Sciatic nerve (tissue), 2 donors: ENCODE results near the gene TBX10. TPM values are rescaled to one million over a fixed set of nuclear protein-coding genes. Genes with fewer than 3 reads are reported as not detected.
"Not testable (repeated sequence)": the region's sequence is repeated elsewhere in the genome, so short reads cannot be mapped to it uniquely, and the experiment has no call there.

Source experiments
- ATAC-seq: fragments of 200-7000 bp; cut with Tn5 transposase; one replicate; pipeline ENCODE4 v1.9.1; 2020; ENCODE audit warnings: mild to moderate bottlenecking, moderate library complexity
- DNase-seq: peaks from one replicate; pipeline ENCODE4 v3.0.0-alpha.2; 2020; ENCODE audit warnings: low spot score
- intact Hi-C: fragments of 100-400 bp; cut with DNase I; formaldehyde crosslinking; loops from one replicate; pipeline ENCODE4 v1.14.2; 2022
- total RNA-seq: library from RNA; stranded (reverse); fragmentation: NEBNext Ultra II Directional; extraction: Animal tissue kit (Norgen Biotek cat#: 25700); gene quantifications from one replicate; pipeline ENCODE4 v1.2.1, GENCODE V29; 2021
- donor health status: DM: no; HTN: no; CAD: no.
- donor health status: DM: no; HTN: no; CAD: no.

Gene TBX10
- total RNA-seq, 1 donor from 2014 or later = not detected

DNA sequence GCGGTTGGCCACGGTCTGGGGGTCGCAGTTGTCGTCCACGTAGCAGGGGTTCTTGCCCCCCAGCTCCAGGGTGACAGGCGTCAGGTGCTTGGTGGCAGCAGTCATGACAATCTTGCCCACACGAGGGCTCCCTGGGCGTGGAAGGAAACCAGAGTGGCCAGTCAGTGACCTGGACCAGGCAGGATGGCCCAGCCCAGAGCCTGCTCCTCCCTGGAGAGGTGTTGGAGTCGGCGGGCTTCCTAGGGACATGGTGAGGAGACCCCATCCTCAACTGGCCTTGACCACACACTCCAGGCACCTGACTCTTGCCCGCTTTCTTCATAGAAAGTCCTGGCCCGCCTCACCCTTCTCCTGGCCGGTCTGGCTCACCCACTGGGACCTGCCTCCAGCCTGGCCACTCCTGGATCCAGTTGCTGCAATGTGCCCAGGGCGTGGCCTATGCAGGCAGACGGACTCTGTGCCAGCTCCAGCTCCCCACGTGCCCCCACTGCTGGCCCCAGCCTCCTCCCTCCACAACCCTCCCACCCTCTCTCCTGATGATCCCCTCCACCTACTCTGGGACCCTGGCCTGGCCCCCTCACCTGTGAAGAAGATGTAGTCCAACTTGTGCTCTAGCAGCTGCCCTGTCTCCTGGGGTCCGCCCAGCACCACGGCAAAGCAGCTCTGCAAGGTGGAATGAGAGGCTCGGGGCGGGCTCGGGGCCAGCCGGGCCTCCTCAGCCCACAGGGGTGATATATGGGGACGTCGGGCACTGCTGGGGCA, 26.2 kb upstream of the TBX10 start:
- no peak for DNase-seq
- intact Hi-C loops = loop anchor here (5.0 kb wide), 1 partner anchor 112 kb away; no protein-coding TSS in a partner anchor
- ATAC-seq = no peak

DNA sequence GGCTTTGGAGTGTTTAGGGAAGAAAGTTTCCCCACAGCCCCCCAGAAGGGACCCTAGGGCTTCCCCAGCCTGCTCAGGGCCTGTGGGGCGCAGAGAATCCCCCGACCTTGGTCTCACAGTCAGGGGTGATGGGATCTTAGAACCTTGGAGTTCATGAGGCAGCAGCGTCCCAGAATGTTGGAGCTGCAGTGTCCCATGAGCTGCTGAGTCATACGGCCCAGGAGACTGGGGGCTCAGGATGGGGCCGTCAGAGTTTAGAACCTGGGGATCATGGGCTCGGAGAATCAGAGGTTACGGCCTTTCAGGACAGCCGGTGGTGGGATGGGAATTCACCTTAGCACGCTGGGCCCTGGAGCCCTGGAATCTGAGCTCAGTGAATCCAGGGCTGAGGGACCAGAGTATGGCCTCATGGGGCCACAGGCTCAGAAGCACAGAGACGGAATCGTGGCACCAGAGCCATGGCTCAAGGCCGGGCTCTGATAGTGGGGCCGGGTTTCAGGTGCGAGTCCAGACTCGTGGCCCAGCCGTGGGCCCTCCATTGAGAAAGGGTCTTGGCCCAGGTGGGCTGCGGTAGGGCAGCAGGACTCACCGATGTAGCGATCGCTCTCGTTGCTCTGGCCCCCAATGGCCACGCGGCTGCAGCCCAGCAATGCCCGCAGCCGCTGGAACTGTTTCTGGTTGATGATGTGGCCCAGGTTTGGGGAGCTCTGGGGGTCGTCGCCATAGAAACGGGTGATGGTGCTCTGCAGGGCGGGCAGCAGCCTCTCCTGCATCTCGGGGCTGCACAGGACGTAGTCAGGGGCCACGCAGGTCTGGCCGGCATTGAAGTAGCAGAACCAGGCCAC, 25.4 kb upstream of the TBX10 start:
- ATAC-seq = no peak
- intact Hi-C loops = loop anchor here (5.0 kb wide), 1 partner anchor 112 kb away; no protein-coding TSS in a partner anchor
- no peak for DNase-seq

DNA sequence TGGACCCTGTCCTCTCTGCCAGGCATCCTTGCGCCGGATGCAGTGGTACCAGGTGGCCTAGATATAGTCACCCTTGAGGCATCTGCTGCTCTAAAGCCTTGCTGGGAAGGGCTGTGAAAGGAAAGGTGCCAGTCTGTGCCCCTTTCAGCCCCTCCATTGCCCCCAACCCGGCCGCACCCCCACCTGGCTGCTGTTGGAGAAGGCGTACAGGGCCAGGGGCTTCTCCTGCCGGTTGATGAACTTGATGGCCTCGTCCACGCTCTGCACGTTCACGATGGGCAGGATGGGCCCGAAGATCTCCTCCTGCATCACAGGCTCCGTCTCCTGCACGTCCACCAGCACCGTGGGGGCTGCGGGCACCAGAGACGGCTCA, 24.6 kb upstream of the TBX10 start:
- DNase-seq = no peak
- intact Hi-C loops = no loop called here
- no peak for ATAC-seq

DNA sequence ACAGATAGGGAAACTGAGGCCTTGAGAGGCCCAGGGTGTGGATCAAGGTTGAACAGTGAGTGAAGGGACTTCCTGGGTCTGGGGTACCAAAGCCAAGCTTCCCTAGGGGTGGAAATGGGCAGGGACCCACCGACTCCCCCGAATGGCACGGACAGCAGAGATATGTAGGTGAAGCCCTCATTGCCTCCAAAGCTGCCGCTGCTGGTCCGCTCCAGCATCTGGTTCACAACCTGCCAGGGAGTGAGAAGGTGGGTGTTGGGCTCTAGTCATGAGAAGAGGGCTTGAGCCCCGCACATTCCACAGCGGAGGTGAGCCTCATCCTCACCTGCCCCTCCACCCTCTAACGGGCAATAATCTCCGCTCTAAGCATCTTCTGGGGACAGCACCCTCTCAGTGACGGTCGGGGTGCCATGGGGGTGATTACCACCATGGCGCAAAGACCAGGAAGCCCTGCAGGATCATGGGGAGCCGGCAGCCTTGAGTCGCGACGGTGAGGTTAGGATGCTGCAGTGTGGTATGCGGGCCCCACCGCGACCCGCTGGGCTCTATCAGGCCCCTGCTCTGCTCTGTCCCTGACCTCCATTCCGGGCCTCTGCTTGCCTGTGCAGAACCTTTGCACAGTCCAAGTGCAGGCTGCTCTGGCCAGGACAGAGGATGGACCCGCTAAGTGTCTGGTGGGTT, 24.1 kb upstream of the TBX10 start:
- intact Hi-C loops = no loop called here
- no peak for DNase-seq
- ATAC-seq = no peak

DNA sequence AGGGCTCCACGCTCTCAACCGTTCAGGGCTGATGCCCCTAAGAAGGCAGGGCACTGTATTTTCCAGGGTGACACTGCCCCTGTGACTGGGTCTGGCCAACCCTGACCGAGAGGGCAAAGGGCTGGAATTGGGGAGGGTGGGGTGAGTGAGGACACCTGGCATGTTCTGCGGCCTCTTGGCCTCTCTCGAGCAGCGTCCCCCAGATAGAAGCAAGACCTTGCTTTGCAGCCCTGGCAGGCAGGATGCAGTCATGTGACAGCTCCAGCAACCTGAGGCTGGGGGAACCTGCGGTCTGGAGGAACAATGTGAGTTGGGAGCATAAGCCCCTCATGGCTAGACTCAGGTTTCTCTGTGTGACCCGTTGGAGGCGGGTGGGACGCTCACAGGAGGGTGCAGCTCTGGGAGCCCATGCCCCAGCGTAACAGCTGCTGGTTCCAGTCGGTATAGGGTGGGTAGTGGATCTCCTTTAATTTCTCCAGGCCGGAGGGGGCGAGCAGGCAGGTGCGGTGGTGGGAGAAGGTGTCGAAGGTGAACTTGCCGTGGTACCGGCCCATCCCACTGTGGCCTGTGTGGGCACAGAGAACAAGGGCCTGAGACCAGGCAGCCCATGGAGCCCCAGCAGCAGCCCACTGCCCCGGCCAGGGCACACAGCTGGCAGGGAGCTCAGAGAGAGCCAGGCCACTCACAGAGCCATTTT, 23.4 kb upstream of the TBX10 start:
- DNase-seq = no peak
- intact Hi-C loops = no loop called here

DNA sequence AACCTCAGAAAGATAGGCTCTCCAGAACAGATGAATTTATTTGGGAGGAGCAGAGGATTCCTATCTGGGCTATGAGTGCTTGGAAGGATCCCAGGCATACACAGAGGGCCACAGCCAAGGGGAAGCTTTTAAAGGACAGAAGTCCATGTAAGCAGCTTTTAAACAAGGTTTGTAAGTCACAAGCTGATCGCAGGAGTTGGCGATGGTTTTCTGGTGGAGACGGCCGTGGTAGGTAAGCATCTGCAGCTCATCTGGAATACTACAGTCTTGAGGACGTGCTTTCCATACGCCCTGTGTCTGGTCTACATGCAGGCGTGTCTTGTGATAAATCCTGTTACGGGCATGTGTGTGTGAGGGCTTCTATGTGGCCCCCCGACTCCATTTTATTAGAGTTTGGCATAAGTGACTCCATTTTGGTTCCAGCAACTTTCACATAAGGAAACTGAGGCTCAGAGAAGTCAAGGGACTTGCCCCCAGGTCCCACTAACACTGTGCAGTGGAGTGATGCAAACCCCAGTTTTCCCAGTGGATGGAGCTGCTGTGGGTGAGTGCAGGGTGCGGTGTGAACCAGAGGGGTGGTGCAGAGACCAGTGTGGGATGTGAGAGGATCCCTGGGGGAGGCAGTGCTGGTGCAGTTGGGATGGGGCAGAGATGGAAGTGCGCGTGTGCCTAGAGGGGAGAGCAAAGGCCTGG, 22.7 kb upstream of the TBX10 start:
- DNase-seq (no peak), ATAC-seq (no peak)
- intact Hi-C loops = no loop called here

More for the DNA sequence above, 23.4 kb upstream of the TBX10 start:
- ATAC-seq = no peak

DNA sequence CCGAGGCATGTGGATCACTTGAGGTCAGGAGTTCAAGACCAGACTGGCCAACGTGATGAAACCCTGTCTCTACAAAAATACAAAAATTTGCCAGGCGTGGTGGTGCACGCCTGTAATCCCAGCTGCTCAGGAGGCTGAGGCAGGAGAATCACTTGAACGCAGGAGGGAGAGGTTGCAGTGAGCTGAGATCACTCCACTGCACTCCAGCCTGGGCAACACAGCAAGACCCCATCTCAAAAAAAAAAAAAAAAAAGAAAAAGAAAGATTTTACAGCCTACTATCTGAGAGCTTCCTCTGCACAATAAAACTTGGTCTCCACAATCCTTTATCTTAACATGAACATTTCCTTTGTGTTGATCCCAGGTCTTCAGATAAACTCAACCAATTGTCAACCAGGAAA, 21.2 kb upstream of the TBX10 start:
- ATAC-seq, intact Hi-C loops, DNase-seq: not testable (repeated sequence)

DNA sequence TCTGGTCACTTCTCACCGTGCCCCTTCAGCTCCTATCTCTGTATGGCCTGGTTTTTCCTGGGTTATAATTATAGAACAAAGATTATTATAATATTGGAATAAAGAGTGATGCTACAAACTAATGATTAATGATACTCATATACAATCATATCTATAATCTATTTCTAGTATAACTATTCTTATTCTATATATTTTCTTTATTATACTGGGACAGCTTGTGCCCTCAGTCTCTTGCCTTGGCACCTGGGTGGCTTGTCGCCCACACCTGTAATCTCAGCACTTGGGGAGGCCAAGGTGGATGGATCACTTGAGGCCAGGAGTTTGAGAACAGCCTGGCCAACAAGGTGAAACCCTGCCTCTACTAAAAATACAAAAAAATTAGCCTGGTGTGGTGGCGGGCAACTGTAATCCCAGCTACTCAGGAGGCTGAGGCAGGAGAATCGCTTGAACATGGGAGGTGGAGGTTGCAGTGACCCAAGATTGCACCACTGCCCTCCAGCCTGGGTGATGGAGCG, 20.1 kb upstream of the TBX10 start:
- ATAC-seq, DNase-seq, intact Hi-C loops: not testable (repeated sequence)

DNA sequence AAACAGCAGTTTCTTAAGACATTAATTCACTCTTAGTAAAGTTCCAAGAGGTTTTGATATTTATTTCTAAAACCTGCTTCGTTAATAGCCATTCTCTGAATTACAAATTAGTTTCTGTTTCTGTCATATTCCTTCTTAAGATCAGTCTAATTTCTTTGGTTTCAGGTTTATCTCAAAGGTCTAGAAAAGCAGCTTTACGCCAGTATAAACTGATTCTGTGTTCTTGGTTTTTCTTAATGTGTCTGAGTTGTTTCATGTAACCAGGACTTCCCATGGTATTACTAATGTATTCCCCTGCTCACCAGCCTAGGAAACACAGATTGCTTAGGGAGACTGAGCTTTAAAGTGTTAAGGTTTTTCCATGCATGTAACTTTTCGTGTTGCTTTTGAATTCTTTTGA, 17.7 kb upstream of the TBX10 start:
- no peak for ATAC-seq
- intact Hi-C loops = no loop called here

DNA sequence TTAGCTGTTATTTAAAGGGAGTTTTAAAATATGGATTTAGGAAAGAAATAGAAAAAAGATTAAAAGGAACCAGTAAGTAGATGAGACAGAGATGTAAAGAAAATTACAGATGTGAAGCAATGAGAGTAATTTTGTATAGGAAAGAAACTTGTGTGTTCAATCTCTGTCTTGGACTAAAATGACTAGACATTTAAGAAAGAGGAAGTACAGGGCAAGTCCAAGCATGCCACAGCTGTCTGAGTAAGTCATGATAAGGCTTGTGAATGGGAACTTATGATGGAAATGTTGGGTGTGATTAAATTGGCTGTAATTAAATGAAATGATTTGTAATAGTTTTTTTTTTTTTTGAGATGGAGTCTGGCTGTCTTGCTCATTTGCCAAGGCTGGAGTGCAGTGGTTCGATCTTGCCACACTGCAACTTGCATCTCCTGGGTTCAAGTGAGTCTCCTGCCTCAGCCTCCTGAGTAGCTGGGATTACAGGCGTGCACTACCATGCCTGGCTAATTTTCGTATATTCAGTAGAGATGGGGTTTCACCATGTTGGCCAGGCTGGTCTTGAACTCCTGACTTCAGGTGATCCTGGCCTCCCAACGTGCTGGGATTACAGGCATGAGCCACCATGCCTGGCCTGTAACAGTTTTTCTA, 16.8 kb upstream of the TBX10 start:
- DNase-seq (no peak), ATAC-seq (no peak)
- intact Hi-C loops = no loop called here

More for the DNA sequence above, 17.7 kb upstream of the TBX10 start:
- DNase-seq = no peak

DNA sequence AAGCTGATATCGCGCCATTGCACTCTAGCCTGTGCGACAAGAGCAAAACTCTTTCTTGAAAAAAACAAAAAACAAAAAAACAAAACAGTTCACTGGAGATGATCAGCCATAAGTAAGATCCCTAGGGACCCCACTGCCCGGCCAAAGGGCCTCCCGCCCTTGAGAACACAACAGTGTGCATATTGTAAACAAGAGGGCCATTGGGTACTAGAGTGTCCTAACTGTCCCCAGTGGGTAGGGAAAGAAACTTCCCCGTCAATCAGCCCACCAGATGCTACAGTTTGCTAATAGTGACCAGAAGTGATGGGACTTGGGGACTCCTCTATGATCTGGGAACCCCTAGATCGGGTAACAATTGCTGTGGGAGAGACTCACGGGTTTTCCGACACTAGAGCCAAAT, 14.7 kb upstream of the TBX10 start:
- intact Hi-C loops = no loop called here
- ATAC-seq (no peak), DNase-seq (no peak)

DNA sequence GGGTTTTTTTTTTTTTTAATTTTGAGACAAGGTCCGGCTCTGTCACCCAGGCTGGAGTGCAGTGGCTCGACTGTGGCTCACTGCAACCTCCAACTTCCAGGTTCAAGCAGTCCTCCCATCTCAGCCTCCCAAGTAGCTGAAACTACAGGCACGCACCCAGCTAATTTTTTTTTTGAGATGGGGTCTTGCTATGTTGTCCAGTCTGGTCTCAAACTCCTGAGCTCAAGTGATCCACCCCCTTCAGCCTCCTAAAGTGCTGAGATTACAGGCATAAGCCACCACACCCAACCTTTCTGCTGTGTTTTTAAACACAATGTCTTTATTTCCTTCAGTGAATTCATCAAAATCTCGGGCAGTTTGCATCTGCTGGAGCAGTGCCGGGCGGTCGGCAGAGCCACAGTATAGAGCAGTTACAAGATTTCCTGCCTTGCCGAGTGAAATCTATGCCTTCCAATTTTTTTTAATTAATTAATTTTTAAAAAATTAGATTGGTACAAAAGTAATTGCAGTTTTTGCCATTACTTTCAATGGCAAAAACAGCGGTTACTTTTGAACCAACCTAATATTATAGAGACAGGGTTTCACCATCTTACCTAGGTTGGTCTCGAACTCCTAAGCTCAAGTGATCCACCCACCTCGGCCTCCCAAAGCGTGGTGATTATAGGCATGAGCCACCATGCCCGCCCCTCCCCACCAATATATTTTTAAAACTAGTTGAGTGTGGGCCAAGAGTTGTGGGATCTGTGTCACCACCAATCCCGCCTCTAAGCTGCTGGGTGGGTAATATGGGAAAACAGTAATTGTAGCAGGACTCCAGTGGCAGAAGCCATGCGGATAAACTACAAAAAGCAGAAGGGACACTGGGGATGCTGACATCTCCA, 13.6 kb upstream of the TBX10 start:
- intact Hi-C loops = no loop called here
- ATAC-seq (no peak), DNase-seq (no peak)

DNA sequence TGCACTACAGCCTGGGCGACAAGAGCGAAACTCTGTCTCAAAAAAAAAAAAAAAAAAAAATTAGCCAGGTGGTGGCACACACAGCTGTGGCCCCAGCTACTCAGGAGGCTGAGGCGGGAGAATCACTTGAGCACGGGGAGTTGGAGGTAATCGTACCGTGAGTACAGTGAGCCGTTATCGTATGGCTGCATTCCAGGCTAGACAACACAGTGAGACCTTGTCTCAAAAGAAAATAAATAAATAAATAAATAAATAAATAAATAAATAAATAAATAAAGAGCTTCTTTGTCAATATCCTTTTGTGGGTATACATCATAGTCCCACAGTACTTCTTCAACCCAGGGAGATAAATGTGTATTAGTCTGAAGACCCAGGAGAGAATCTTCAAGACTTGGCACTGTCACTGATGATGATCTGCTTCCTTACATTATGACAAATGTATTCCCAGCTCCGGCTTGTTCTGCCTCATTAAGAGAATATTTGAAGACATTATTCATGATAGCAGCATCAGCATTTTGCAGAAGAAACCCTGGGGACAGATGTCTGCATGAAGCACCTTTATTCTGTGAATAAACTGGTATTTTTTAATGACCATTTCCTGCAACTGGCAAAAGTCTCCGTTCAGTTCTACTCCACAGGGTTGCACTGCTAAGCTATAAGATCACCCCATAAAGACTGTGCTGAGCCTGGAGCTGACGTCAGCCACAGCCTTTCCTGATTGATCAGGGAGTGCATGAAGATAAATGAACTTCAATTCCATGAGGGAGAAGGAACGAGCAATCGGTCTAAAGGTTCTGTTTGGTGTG, 12.6 kb upstream of the TBX10 start:
- DNase-seq (peak; percentile 8), ATAC-seq (no peak)
- intact Hi-C loops = no loop called here

DNA sequence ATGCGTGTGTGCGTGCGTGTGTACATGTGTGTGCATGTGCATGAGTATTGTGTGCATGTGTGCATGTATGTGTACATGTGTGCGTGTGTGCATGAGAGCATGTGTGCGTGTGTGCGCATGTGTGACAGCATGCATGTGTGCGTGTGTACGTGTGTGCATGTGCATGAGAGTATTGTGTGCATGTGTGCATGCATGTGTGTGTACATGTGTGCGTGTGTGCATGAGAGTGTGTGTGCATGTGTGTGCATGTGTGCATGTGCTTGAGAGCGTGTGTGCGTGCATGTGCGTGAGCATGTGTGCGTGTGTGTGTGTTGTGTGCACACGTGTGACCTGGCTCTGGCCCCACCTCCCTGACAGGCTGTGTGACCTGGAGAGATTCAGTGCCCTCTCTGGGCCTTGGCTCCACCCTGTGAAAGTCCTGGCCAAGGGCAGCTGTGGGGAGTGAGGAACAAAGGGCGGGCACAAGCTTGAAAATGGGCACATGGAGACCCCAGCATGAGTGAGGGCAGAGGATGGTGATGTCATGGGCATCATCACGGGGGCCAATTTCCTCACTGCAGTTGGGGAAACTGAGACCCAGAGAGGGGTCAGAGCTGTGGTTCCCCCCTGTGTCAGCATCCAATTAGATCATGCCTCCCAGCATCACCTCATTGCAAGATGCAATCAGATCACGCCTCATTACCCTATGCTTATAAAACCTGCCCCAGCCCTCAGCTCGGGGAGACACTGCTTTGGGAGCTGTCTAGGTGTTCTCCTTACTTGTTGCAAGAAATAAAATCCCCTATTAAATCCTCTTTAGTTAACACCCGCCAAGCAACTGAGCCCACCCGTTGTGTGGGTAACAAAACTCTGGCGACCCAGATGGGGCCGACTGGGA, 10.3 kb upstream of the TBX10 start:
- DNase-seq = no peak
- ATAC-seq = no peak
- intact Hi-C loops = no loop called here
